Activated CD4-positive, alpha-beta T cell treated with anti-CD3 and anti-CD28 coated beads, Interleukin-2, amount 50 U/mL, for 1 hour (primary cell): ENCODE measurements around the gene JPT2.
"Not testable (repeated sequence)": the region's sequence is repeated elsewhere in the genome, so short reads cannot be mapped to it uniquely, and the experiment has no call there.

ENCODE experiments used
- DNase-seq: peaks from one replicate; pipeline ENCODE4 v3.0.0-alpha.2; 2020

The JPT2 gene

GRCh38 chr16:1710811-1711507 is 32.9 kb downstream of the JPT2 start:
- no peak for DNase-seq

GRCh38 chr16:1712791-1713261 is 34.7 kb downstream of the JPT2 start:
- DNase-seq = no peak

GRCh38 chr16:1713331-1713730 is 35.3 kb downstream of the JPT2 start:
- no peak for DNase-seq

- no peak for DNase-seq
Measured at GRCh38 chr16:1713933-1714332, 35.9 kb downstream of the JPT2 start.

GRCh38 chr16:1715220-1715619 is 37.1 kb downstream of the JPT2 start:
- no peak for DNase-seq

GRCh38 chr16:1718236-1718635 is 40.2 kb downstream of the JPT2 start:
- not testable (repeated sequence) for DNase-seq

- not testable (repeated sequence) for DNase-seq
Measured at GRCh38 chr16:1719559-1720229, 41.6 kb downstream of the JPT2 start.

GRCh38 chr16:1721372-1721771 is 43.3 kb downstream of the JPT2 start:
- no peak for DNase-seq

- peak; percentile 44 for DNase-seq
Measured at GRCh38 chr16:1723450-1724147, 45.5 kb downstream of the JPT2 start.

- DNase-seq = no peak
Measured at GRCh38 chr16:1724491-1724890, 46.4 kb downstream of the JPT2 start.

GRCh38 chr16:1726661-1727502 is 48.8 kb downstream of the JPT2 start:
- no peak for DNase-seq

GRCh38 chr16:1727651-1728624 is 49.9 kb downstream of the JPT2 start:
- DNase-seq = no peak

GRCh38 chr16:1729026-1729425 is 50.9 kb downstream of the JPT2 start:
- no peak for DNase-seq

GRCh38 chr16:1729445-1729844 is 51.4 kb downstream of the JPT2 start:
- no peak for DNase-seq

GRCh38 chr16:1731073-1731472 is 53.0 kb downstream of the JPT2 start:
- DNase-seq = no peak

GRCh38 chr16:1731603-1732002 is 53.5 kb downstream of the JPT2 start:
- DNase-seq = no peak

GRCh38 chr16:1732071-1732470 is 54.0 kb downstream of the JPT2 start:
- no peak for DNase-seq

GRCh38 chr16:1732551-1732987 is 54.5 kb downstream of the JPT2 start:
- not testable (repeated sequence) for DNase-seq

- DNase-seq = no peak
Measured at GRCh38 chr16:1734123-1734522, 56.0 kb downstream of the JPT2 start.

GRCh38 chr16:1734816-1735215 is 56.7 kb downstream of the JPT2 start:
- no peak for DNase-seq

GRCh38 chr16:1740234-1740633 is 62.2 kb downstream of the JPT2 start:
- DNase-seq = no peak
